T-helper 1 cell (primary cell): ENCODE results near the gene BACE2.
"Not testable (repeated sequence)": the region's sequence is repeated elsewhere in the genome, so short reads cannot be mapped to it uniquely, and the experiment has no call there.

ENCODE experiments used
- DNase-seq, 5 donors: peaks; one replicate each; pipeline ENCODE4 v3.0.0-alpha.2; 2012 to 2020

BACE2 gene

GRCh38 chr21:41186755-41187536 lies 19.0 kb downstream of the BACE2 start:
- DNase-seq: no peak

GRCh38 chr21:41187537-41188025 lies 19.6 kb downstream of the BACE2 start:
- no peak for DNase-seq

- no peak for DNase-seq
Observed at GRCh38 chr21:41188486-41189149, 20.7 kb downstream of the BACE2 start.

GRCh38 chr21:41189150-41189745 lies 21.3 kb downstream of the BACE2 start:
- no peak for DNase-seq

- not testable (repeated sequence) for DNase-seq
Observed at GRCh38 chr21:41192552-41192951, 24.6 kb downstream of the BACE2 start.

GRCh38 chr21:41195311-41195710 lies 27.4 kb downstream of the BACE2 start:
- DNase-seq: no peak

GRCh38 chr21:41196993-41197392 lies 29.0 kb downstream of the BACE2 start:
- no peak for DNase-seq

GRCh38 chr21:41197582-41197981 lies 29.6 kb downstream of the BACE2 start:
- no peak for DNase-seq

GRCh38 chr21:41198647-41199046 lies 30.7 kb downstream of the BACE2 start:
- DNase-seq: not testable (repeated sequence)

GRCh38 chr21:41199123-41199522 lies 31.2 kb downstream of the BACE2 start:
- no peak for DNase-seq

- no peak for DNase-seq
Observed at GRCh38 chr21:41199588-41199987, 31.6 kb downstream of the BACE2 start.

GRCh38 chr21:41201385-41201784 lies 33.4 kb downstream of the BACE2 start:
- no peak for DNase-seq

- DNase-seq: no peak
Observed at GRCh38 chr21:41204736-41205135, 36.8 kb downstream of the BACE2 start.

- peak in 1 of 5 donors; percentile 11 for DNase-seq
Observed at GRCh38 chr21:41207401-41208375, 39.7 kb downstream of the BACE2 start.

- DNase-seq: no peak
Observed at GRCh38 chr21:41208376-41208763, 40.4 kb downstream of the BACE2 start.

- no peak for DNase-seq
Observed at GRCh38 chr21:41209016-41209619, 41.2 kb downstream of the BACE2 start.

GRCh38 chr21:41210426-41211059 lies 42.6 kb downstream of the BACE2 start:
- DNase-seq: no peak

GRCh38 chr21:41211060-41211805 lies 43.3 kb downstream of the BACE2 start:
- DNase-seq: no peak

- no peak for DNase-seq
Observed at GRCh38 chr21:41213021-41213420, 45.1 kb downstream of the BACE2 start.

GRCh38 chr21:41215856-41216408 lies 48.0 kb downstream of the BACE2 start:
- DNase-seq: no peak
